Smooth muscle cell (in vitro differentiated cells): ENCODE data around the gene BCL11B. TPM values are rescaled to one million over a fixed set of nuclear protein-coding genes. Genes with fewer than 3 reads are reported as not detected.

Experiments
- DNase-seq: peaks from one replicate; lab custom pipeline; 2025; ENCODE audit not compliant: unreplicated experiment; lab: John Stamatoyannopoulos, UW
- H2AFZ ChIP-seq: fragments of 200-600 bp; sonication (generic); 2 replicates; pipeline ENCODE4 v1.6.0; 2016; ENCODE audit warnings: antibody characterized with exemption, low read depth, mild to moderate bottlenecking
- H3F3A ChIP-seq: fragments of 200-600 bp; sonication (generic); 2 replicates; pipeline ENCODE4 v1.6.0; 2017; ENCODE audit warnings: antibody characterized with exemption, low read depth
- H3K27ac ChIP-seq: fragments of 200-600 bp; sonication (generic); 2 replicates; pipeline ENCODE4 v1.5.1; 2016; ENCODE audit warnings: low read depth, mild to moderate bottlenecking
- H3K27me3 ChIP-seq: fragments of 200-600 bp; sonication (generic); 2 replicates; pipeline ENCODE4 v1.6.1; 2016; ENCODE audit warnings: low read depth, mild to moderate bottlenecking
- H3K36me3 ChIP-seq: fragments of 200-600 bp; sonication (generic); 2 replicates; pipeline ENCODE4 v1.5.1; 2016; ENCODE audit warnings: low read depth
- H3K4me1 ChIP-seq: fragments of 200-600 bp; sonication (generic); 2 replicates; pipeline ENCODE4 v1.5.1; 2016; ENCODE audit warnings: low read depth
- H3K4me2 ChIP-seq: fragments of 200-600 bp; sonication (generic); 2 replicates; pipeline ENCODE4 v1.6.0; 2016; ENCODE audit warnings: mild to moderate bottlenecking
- H3K4me3 ChIP-seq: fragments of 200-600 bp; sonication (generic); 2 replicates; pipeline ENCODE4 v1.5.1; 2016; ENCODE audit warnings: mild to moderate bottlenecking
- H3K79me2 ChIP-seq: fragments of 200-600 bp; sonication (generic); 2 replicates; pipeline ENCODE4 v1.6.0; 2016; ENCODE audit warnings: low read depth, mild to moderate bottlenecking
- H3K9ac ChIP-seq: fragments of 200-600 bp; sonication (generic); 2 replicates; pipeline ENCODE4 v1.6.0; 2016; ENCODE audit warnings: low read depth
- H3K9me3 ChIP-seq: fragments of 200-600 bp; sonication (generic); replicated peaks from 2 replicates; pipeline ENCODE4 v1.5.1; 2016; ENCODE audit warnings: low read depth
- H4K20me1 ChIP-seq: fragments of 200-600 bp; sonication (generic); 2 replicates; pipeline ENCODE4 v1.6.0; 2016; ENCODE audit warnings: low read depth
- CTCF ChIP-seq: fragments of 200-600 bp; sonication (generic); IDR thresholded peaks from 2 replicates; pipeline ENCODE4 v1.5.1; 2017; ENCODE audit warnings: borderline replicate concordance, mild to moderate bottlenecking, antibody characterized with exemption; ENCODE audit not compliant: insufficient read depth, poor library complexity, severe bottlenecking
- WGBS: methylation state at CpG from one replicate; pipeline ENCODE4 v1.1.7; 2016; ENCODE audit warnings: low lambda C conversion rate; 5-methylcytosine and 5-hydroxymethylcytosine counted together
- polyA plus RNA-seq: library from polyadenylated mRNA; unstranded; fragments of >200 nt; fragmentation: Nextera tagmentation; extraction: Ambion mirVana; gene quantifications from 2 replicates; pipeline ENCODE4 v1.2.1, GENCODE V29; 2016
- total RNA-seq: library from RNA; depleted of rRNA; stranded (reverse); fragments of >200 nt; gene quantifications from 2 replicates; pipeline ENCODE4 v1.2.3, GENCODE V29; 2014

The BCL11B gene
- total and polyA plus RNA-seq, 2 experiments from 2014 or later: 0.56 to 3.0 TPM

GRCh38 chr14:99239661-99240092, 32.3 kb downstream of the BCL11B start:
- Histone ChIP-seq H2AFZ (no peak overlapping the region), H3K4me2 (peak overlapping the region; percentile 5), H4K20me1 (no peaks in the 10 kb centered on the region), H3K36me3 (no peaks in the 10 kb centered on the region), H3K27ac (peak overlapping the region; percentile 43), H3K4me1 (peaks cover 12% of the 10 kb centered on the region), H3K9ac (no peak overlapping the region), H3K9me3 (no peaks in the 10 kb centered on the region), H3K4me3 (no peak overlapping the region), H3F3A (peaks cover 17% of the 10 kb centered on the region), H3K27me3 (no peaks in the 10 kb centered on the region), H3K79me2 (no peaks in the 10 kb centered on the region)
- DNase-seq: no peak
- no peak for TF ChIP-seq CTCF
- WGBS: 16% methylated on average over 7 of the region's 7 CpGs

GRCh38 chr14:99238216-99238615, 33.8 kb downstream of the BCL11B start:
- Histone ChIP-seq H3K79me2 (no peaks in the 10 kb centered on the region), H3K4me3 (no peak overlapping the region), H4K20me1 (no peaks in the 10 kb centered on the region)

GRCh38 chr14:99237288-99237687, 34.7 kb downstream of the BCL11B start:
- Histone ChIP-seq H3K36me3 (no peaks in the 10 kb centered on the region), H3K4me1 (peaks cover 13% of the 10 kb centered on the region), H3K4me2 (no peak overlapping the region), H3K27me3 (no peaks in the 10 kb centered on the region), H3K9me3 (no peaks in the 10 kb centered on the region), H2AFZ (no peak overlapping the region), H4K20me1 (no peaks in the 10 kb centered on the region), H3K9ac (no peak overlapping the region), H3K27ac (no peak overlapping the region), H3F3A (peaks cover 32% of the 10 kb centered on the region), H3K4me3 (no peak overlapping the region), H3K79me2 (no peaks in the 10 kb centered on the region)
- no peak for DNase-seq
- TF ChIP-seq CTCF: no peak
- WGBS: 96% methylated on average over 7 of the region's 7 CpGs

More at GRCh38 chr14:99238216-99238615, 33.8 kb downstream of the BCL11B start:
- DNase-seq: no peak
- WGBS: 92% methylated on average over 6 of the region's 6 CpGs
- Histone ChIP-seq H3F3A (peaks cover 30% of the 10 kb centered on the region), H3K9me3 (no peaks in the 10 kb centered on the region), H3K4me2 (no peak overlapping the region), H3K27ac (no peak overlapping the region), H3K9ac (no peak overlapping the region), H2AFZ (no peak overlapping the region), H3K27me3 (no peaks in the 10 kb centered on the region), H3K4me1 (peaks cover 12% of the 10 kb centered on the region), H3K36me3 (no peaks in the 10 kb centered on the region)
- TF ChIP-seq CTCF: no peak

- WGBS: 83% methylated on average over 9 of the region's 9 CpGs
These were observed 35.4 kb downstream of the BCL11B start for GRCh38 chr14:99236386-99237138.

More at GRCh38 chr14:99236386-99237138, 35.4 kb downstream of the BCL11B start:
- TF ChIP-seq CTCF: no peak
- no peak for DNase-seq
- H3K36me3 ChIP-seq: no peaks in the 10 kb centered on the region
- H3K27ac ChIP-seq: no peak overlapping the region
- no peaks in the 10 kb centered on the region for H3K9me3 ChIP-seq
- no peak overlapping the region for H3K9ac ChIP-seq
- H3K4me2 ChIP-seq: no peak overlapping the region
- no peaks in the 10 kb centered on the region for H3K27me3 ChIP-seq
- H3F3A ChIP-seq: peaks cover 35% of the 10 kb centered on the region
- H3K4me3 ChIP-seq: no peak overlapping the region
- no peak overlapping the region for H2AFZ ChIP-seq
- no peaks in the 10 kb centered on the region for H3K79me2 ChIP-seq
- H3K4me1 ChIP-seq: peaks cover 17% of the 10 kb centered on the region
- H4K20me1 ChIP-seq: no peaks in the 10 kb centered on the region
